OCI-M1 (cell line): ENCODE measurements around the gene RELN.

Experiments
- DNase-seq: peaks from one replicate; lab custom pipeline; 2025; lab: John Stamatoyannopoulos, UW

Gene RELN

GRCh38 chr7:103893350-103893749 is 96.1 kb downstream of the RELN start:
- DNase-seq, result no peak

- no peak for DNase-seq
Measured at GRCh38 chr7:103889451-103889850, 100.0 kb downstream of the RELN start.

GRCh38 chr7:103888603-103889153 is 100.8 kb downstream of the RELN start:
- DNase-seq, result no peak

- peak; percentile 2 for DNase-seq
Measured at GRCh38 chr7:103887853-103888602, 101.4 kb downstream of the RELN start.

GRCh38 chr7:103887050-103887449 is 102.4 kb downstream of the RELN start:
- DNase-seq, result peak; percentile 8

- no peak for DNase-seq
Measured at GRCh38 chr7:103879928-103880600, 109.4 kb downstream of the RELN start.

- DNase-seq, result no peak
Measured at GRCh38 chr7:103879411-103879810, 110.0 kb downstream of the RELN start.

GRCh38 chr7:103877565-103877964 is 111.9 kb downstream of the RELN start:
- DNase-seq, result no peak

GRCh38 chr7:103875718-103876117 is 113.7 kb downstream of the RELN start:
- DNase-seq, result no peak

GRCh38 chr7:103871473-103871872 is 118.0 kb downstream of the RELN start:
- no peak for DNase-seq

- no peak for DNase-seq
Measured at GRCh38 chr7:103870664-103871063, 118.8 kb downstream of the RELN start.

GRCh38 chr7:103867874-103868273 is 121.6 kb downstream of the RELN start:
- DNase-seq, result no peak

GRCh38 chr7:103866919-103867318 is 122.5 kb downstream of the RELN start:
- DNase-seq, result no peak

- DNase-seq, result no peak
Measured at GRCh38 chr7:103865442-103865841, 124.0 kb downstream of the RELN start.

GRCh38 chr7:103862302-103863035 is 127.0 kb downstream of the RELN start:
- no peak for DNase-seq

GRCh38 chr7:103859709-103860108 is 129.7 kb downstream of the RELN start:
- no peak for DNase-seq

- no peak for DNase-seq
Measured at GRCh38 chr7:103857435-103857834, 132.0 kb downstream of the RELN start.

GRCh38 chr7:103856929-103857328 is 132.5 kb downstream of the RELN start:
- DNase-seq, result peak; percentile 21

GRCh38 chr7:103855671-103856070 is 133.8 kb downstream of the RELN start:
- DNase-seq, result no peak

- no peak for DNase-seq
Measured at GRCh38 chr7:103854611-103855010, 134.8 kb downstream of the RELN start.

- no peak for DNase-seq
Measured at GRCh38 chr7:103851357-103851756, 138.1 kb downstream of the RELN start.

GRCh38 chr7:103843689-103844480 is 145.6 kb downstream of the RELN start:
- DNase-seq, result peak; percentile 76
